ENCODE data around the gene MIPOL1.

DNA sequence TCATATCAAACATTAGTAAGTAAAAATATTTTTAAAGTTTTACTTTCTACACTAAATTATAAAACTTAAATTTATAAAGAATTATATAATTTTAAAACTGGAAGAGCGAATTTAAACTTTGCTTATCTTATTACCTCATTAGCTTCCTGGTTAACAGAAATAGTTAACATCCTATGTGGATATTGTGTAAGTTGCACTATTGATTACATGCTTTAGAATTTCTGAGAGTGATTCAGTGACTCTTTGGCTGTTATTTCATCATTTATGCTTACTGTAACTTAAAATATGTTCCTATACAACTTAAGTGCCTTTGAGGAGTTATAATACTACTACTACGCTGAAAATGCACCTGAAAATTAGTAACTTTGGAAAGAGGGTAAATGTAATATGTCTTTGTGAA is 295.9 kb downstream of the MIPOL1 start:
- TF ChIP-seq, protein P1, sequence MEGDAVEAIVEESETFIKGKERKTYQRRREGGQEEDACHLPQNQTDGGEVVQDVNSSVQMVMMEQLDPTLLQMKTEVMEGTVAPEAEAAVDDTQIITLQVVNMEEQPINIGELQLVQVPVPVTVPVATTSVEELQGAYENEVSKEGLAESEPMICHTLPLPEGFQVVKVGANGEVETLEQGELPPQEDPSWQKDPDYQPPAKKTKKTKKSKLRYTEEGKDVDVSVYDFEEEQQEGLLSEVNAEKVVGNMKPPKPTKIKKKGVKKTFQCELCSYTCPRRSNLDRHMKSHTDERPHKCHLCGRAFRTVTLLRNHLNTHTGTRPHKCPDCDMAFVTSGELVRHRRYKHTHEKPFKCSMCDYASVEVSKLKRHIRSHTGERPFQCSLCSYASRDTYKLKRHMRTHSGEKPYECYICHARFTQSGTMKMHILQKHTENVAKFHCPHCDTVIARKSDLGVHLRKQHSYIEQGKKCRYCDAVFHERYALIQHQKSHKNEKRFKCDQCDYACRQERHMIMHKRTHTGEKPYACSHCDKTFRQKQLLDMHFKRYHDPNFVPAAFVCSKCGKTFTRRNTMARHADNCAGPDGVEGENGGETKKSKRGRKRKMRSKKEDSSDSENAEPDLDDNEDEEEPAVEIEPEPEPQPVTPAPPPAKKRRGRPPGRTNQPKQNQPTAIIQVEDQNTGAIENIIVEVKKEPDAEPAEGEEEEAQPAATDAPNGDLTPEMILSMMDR (IDR thresholded peaks at IDR 0.05) = no peak
- no peak for TF ChIP-seq EP300 (IDR thresholded peaks at IDR 0.05)
